Ovary (tissue), 9 donors: Measurements from ENCODE around the gene PRDM16. TPM values are rescaled to one million over a fixed set of nuclear protein-coding genes. Genes with fewer than 3 reads are reported as not detected.

Source experiments
- DNase-seq, 5 donors: peaks; one replicate each; pipeline ENCODE4 v3.0.0-alpha.2; 2019 to 2020
- H3K27ac ChIP-seq, 2 donors: fragments of 200-600 bp; one replicate each; pipeline versions ENCODE4 v1.5.1 to v1.8.0; 2019 to 2022
- H3K27me3 ChIP-seq: fragments of 200-600 bp; one replicate; pipeline ENCODE4 v1.8.0; 2022
- H3K36me3 ChIP-seq: fragments of 200-600 bp; sonication (generic); one replicate; pipeline ENCODE4 v1.5.1; 2019
- H3K4me1 ChIP-seq: one replicate; pipeline ENCODE4 v1.8.1; 2013; ENCODE audit warnings: mild to moderate bottlenecking, moderate library complexity; ENCODE audit not compliant: insufficient read depth
- H3K4me3 ChIP-seq: fragments of 200-600 bp; sonication (generic); one replicate; pipeline ENCODE4 v1.5.1; 2017
- H3K9me3 ChIP-seq, 2 donors: fragments of 200-600 bp in 1 of 2; sonication (generic) in 1 of 2; one replicate each; pipeline versions ENCODE4 v1.5.1 to v1.8.1; 2013 to 2019; ENCODE audit warnings: mild to moderate bottlenecking in 1 of 2, moderate library complexity in 1 of 2
- CTCF ChIP-seq, 3 donors: fragments of 450-650 bp in 2 of 3; fragments of 200-600 bp in 1 of 3; IDR thresholded peaks; one replicate each; pipeline versions ENCODE4 v1.5.1 to v1.8.0; 2016 to 2022; ENCODE audit warnings: antibody characterized with exemption in 3 of 3, mild to moderate bottlenecking in 1 of 3
- EP300 ChIP-seq: sonication (generic); formaldehyde crosslinking; IDR thresholded peaks from one replicate; pipeline ENCODE4 v1.6.1; 2017; ENCODE audit warnings: antibody characterized with exemption
- POLR2A ChIP-seq: fragments of 450-650 bp; IDR thresholded peaks from one replicate; pipeline ENCODE4 v1.6.1; 2017; ENCODE audit warnings: antibody characterized with exemption, mild to moderate bottlenecking, moderate library complexity
- WGBS, 3 donors: extraction: QIAGEN DNeasy Blood & Tissue Kit in 1 of 3; methylation state at CpG; one replicate each; pipeline versions ENCODE4 v1.1.5 to v1.1.7; 2013 to 2017; 5-methylcytosine and 5-hydroxymethylcytosine counted together
- intact Hi-C, 4 donors: fragments of 100-400 bp; cut with DNase I; formaldehyde crosslinking; loops; one replicate each; pipeline versions ENCODE4 v1.11.0 to v1.15.1; 2022 to 2023
- polyA plus RNA-seq, 2 donors: library from polyadenylated mRNA; stranded (reverse); fragments of 200-250 nt in 1 of 2; fragments of 350-450 nt in 1 of 2; fragmentation: Illumina TruSeq in 1 of 2; extraction: RNeasy Lipid Tissue Mini Kit (QIAGEN cat#74804) in 1 of 2; gene quantifications; one replicate each; pipeline ENCODE4 v1.2.3, GENCODE V29; 2013 to 2014
- total RNA-seq, 7 donors: library from RNA; depleted of rRNA in 2 of 7; stranded (reverse); fragments of >200 nt in 2 of 7; fragmentation: NEBNext Ultra II Directional in 3 of 7; extraction: Animal tissue kit (Norgen Biotek cat#: 25700) in 3 of 7; gene quantifications; one replicate each; pipeline versions ENCODE4 v1.1.0 to v1.2.4, GENCODE V29; 2016 to 2023
- donor health status: DM: no; HTN: no; CAD: no; lungs with moderate emphysema.
- donor health status: DM: no; HTN: no; CAD: no.
- donor health status: Bipolar disorder and iron deficiency.
- donor health status: DM: yes; HTN: yes; CAD: no.
- donor health status: DM: no; HTN: no; CAD: no.
- donor health status: DM: yes; HTN: yes; CAD: no.

The PRDM16 gene
- total and polyA plus RNA-seq, 9 donors, result 1.1 to 17.3 (median 3.9) TPM

- DNase-seq, result no peak
- intact Hi-C loops, result no loop called here
- 91 to 93% (median 92%) methylated on average over 3 of the region's 3 CpGs for WGBS, 3 donors
- Histone ChIP-seq H3K27me3 (no peaks in the 10 kb centered on the region), H3K36me3 (no peaks in the 10 kb centered on the region), H3K9me3 (no peaks in the 10 kb centered on the region), H3K4me1 (peaks cover 11% of the 10 kb centered on the region), H3K4me3 (no peak overlapping the region), H3K27ac (no peak overlapping the region)
- TF ChIP-seq POLR2A (no peak), EP300 (no peak), CTCF (IDR thresholded peaks at IDR 0.05) (no peak)
Observed at GRCh38 chr1:3102641-3103040, 33.6 kb downstream of the PRDM16 start.

- Histone ChIP-seq H3K9me3 (no peaks in the 10 kb centered on the region), H3K4me1 (peaks cover 11% of the 10 kb centered on the region), H3K27me3 (no peaks in the 10 kb centered on the region), H3K27ac (no peak overlapping the region), H3K4me3 (no peak overlapping the region), H3K36me3 (no peaks in the 10 kb centered on the region)
- no peak for TF ChIP-seq POLR2A
- no peak for TF ChIP-seq CTCF (IDR thresholded peaks at IDR 0.05)
- TF ChIP-seq EP300, result no peak
- no peak for DNase-seq
- WGBS, 3 donors, result 84 to 92% (median 89%) methylated on average over 16 of the region's 16 CpGs
- intact Hi-C loops, result no loop called here
Observed at GRCh38 chr1:3103967-3104677, 35.1 kb downstream of the PRDM16 start.

- TF ChIP-seq EP300 (no peak), POLR2A (no peak), CTCF (IDR thresholded peaks at IDR 0.05) (no peak)
- H3K4me1 ChIP-seq, result peaks cover 11% of the 10 kb centered on the region
- no peaks in the 10 kb centered on the region for H3K36me3 ChIP-seq
- no peaks in the 10 kb centered on the region for H3K27me3 ChIP-seq
- no peak for DNase-seq
- H3K27ac ChIP-seq, result no peak overlapping the region
- intact Hi-C loops, result no loop called here
- H3K9me3 ChIP-seq, result no peaks in the 10 kb centered on the region
- no peak overlapping the region for H3K4me3 ChIP-seq
- WGBS, 3 donors, result 33 to 48% (median 34%) methylated on average over 23 to 24 of the region's 24 CpGs
Observed at GRCh38 chr1:3105167-3105863, 36.3 kb downstream of the PRDM16 start.

GRCh38 chr1:3106216-3106615, 37.2 kb downstream of the PRDM16 start:
- Histone ChIP-seq H3K9me3 (no peaks in the 10 kb centered on the region), H3K36me3 (no peaks in the 10 kb centered on the region), H3K4me3 (no peak overlapping the region), H3K27me3 (no peaks in the 10 kb centered on the region), H3K4me1 (peaks cover 8% of the 10 kb centered on the region), H3K27ac (no peak overlapping the region)
- WGBS, 3 donors, result 93 to 94% (median 93%) methylated on average over 8 of the region's 8 CpGs
- no peak for DNase-seq
- intact Hi-C loops, result no loop called here
- TF ChIP-seq EP300, result no peak
- no peak for TF ChIP-seq POLR2A
- TF ChIP-seq CTCF (IDR thresholded peaks at IDR 0.05), result no peak
